Measurements from ENCODE around the gene MYOT. TPM values are rescaled to one million over a fixed set of nuclear protein-coding genes. Genes with fewer than 3 reads are reported as not detected.
A peak's percentile ranks its signal among the peaks of the same experiment; 100 is the strongest.

Gene MYOT
- total and polyA plus RNA-seq, 8 donors = 0.19 to 1.2 (median 0.43) TPM; not detected in 2

GRCh38 chr5:137837491-137838394 is 29.9 kb upstream of the MYOT start:
- no peak for DNase-seq
- no peaks in the 10 kb centered on the region for H3K27me3 ChIP-seq
- WGBS, 2 donors = 69 to 70% methylated on average over 2 of the region's 2 CpGs
- no peaks in the 10 kb centered on the region for H3K36me3 ChIP-seq
- TF ChIP-seq, protein P1, sequence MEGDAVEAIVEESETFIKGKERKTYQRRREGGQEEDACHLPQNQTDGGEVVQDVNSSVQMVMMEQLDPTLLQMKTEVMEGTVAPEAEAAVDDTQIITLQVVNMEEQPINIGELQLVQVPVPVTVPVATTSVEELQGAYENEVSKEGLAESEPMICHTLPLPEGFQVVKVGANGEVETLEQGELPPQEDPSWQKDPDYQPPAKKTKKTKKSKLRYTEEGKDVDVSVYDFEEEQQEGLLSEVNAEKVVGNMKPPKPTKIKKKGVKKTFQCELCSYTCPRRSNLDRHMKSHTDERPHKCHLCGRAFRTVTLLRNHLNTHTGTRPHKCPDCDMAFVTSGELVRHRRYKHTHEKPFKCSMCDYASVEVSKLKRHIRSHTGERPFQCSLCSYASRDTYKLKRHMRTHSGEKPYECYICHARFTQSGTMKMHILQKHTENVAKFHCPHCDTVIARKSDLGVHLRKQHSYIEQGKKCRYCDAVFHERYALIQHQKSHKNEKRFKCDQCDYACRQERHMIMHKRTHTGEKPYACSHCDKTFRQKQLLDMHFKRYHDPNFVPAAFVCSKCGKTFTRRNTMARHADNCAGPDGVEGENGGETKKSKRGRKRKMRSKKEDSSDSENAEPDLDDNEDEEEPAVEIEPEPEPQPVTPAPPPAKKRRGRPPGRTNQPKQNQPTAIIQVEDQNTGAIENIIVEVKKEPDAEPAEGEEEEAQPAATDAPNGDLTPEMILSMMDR (IDR thresholded peaks at IDR 0.05) = no peak
- ATAC-seq = peak in 3 of 4 donors; percentile 26 to 50 (median 28)
- H3K27ac ChIP-seq = peak overlapping the region in 1 of 4 donors; percentile 5
- peaks cover 0 to 9% (median 0%) of the 10 kb centered on the region in 3 donors for H3K4me1 ChIP-seq
- no peak overlapping the region for H3K4me3 ChIP-seq
- intact Hi-C loops (cut with DNase I) = no loop called here
- FAIRE-seq = no peak
- no peaks in the 10 kb centered on the region for H3K9me3 ChIP-seq

DNA sequence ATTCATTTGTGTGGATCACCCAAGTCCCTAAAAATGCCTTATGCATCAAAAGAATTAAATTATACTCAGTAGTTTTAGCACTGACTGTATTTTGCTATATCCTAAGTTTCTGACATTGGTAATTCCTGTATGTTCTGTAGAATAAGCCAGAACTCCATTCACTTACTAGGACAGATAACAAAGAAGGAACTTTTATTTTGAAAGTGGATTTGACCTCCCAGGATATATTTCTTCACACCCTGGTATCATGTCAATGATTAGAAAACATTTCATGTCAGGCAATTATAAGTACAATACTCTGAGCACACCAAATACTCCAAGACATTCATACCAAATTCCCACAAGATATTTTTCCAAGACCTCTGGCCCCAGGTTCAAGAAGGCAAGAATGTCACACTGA is 28.7 kb upstream of the MYOT start:
- TF ChIP-seq, protein P1 (IDR thresholded peaks at IDR 0.05) = no peak
- FAIRE-seq (no peak), ATAC-seq (no peak), DNase-seq (no peak)
- H3K9me3 ChIP-seq = no peaks in the 10 kb centered on the region
- H3K27me3 ChIP-seq = no peaks in the 10 kb centered on the region
- H3K4me1 ChIP-seq = peaks cover 0 to 9% (median 0%) of the 10 kb centered on the region in 3 donors
- H3K27ac ChIP-seq = no peak overlapping the region
- intact Hi-C loops (cut with DNase I) = no loop called here
- no peak overlapping the region for H3K4me3 ChIP-seq
- no peaks in the 10 kb centered on the region for H3K36me3 ChIP-seq

DNA sequence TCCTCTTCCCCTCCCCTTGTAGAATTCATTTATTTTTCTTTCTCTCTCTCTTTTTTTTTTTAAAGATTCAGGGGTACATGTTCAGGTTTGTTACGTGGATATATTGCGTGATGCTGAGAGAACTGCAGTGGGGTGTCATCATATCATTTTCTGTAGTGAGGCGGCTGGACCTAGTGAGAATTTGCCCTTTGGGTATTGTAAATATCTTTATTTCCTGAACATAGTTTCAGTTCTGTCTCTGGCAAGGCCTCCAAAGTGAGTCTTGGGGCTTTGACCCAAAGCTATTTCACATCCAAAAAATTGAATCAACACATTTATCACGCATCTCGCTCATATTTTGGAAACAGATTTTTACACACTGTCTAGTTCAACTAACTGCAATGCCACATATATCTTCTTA is 25.4 kb upstream of the MYOT start:
- ATAC-seq (no peak), DNase-seq (no peak), FAIRE-seq (no peak)
- Histone ChIP-seq H3K9me3 (no peaks in the 10 kb centered on the region), H3K4me3 (no peak overlapping the region), H3K4me1 (peaks cover 0 to 3% (median 0%) of the 10 kb centered on the region in 3 donors), H3K27me3 (no peaks in the 10 kb centered on the region), H3K27ac (no peak overlapping the region), H3K36me3 (no peaks in the 10 kb centered on the region)
- intact Hi-C loops (cut with DNase I) = no loop called here
- 90 to 91% methylated on average over 5 of the region's 5 CpGs for WGBS, 2 donors
- TF ChIP-seq, protein P1 (IDR thresholded peaks at IDR 0.05) = no peak

- ATAC-seq (no peak), DNase-seq (no peak), FAIRE-seq (no peak)
- H3K27ac ChIP-seq = no peak overlapping the region
- no peaks in the 10 kb centered on the region for H3K36me3 ChIP-seq
- H3K9me3 ChIP-seq = no peaks in the 10 kb centered on the region
- no peaks in the 10 kb centered on the region for H3K4me1 ChIP-seq
- no peaks in the 10 kb centered on the region for H3K27me3 ChIP-seq
- intact Hi-C loops (cut with DNase I) = no loop called here
- WGBS, 2 donors = 73 to 75% methylated on average over 4 of the region's 4 CpGs
- H3K4me3 ChIP-seq = no peak overlapping the region
- TF ChIP-seq, protein P1 (IDR thresholded peaks at IDR 0.05) = no peak
Measured at GRCh38 chr5:137843676-137844299, 23.9 kb upstream of the MYOT start.

DNA sequence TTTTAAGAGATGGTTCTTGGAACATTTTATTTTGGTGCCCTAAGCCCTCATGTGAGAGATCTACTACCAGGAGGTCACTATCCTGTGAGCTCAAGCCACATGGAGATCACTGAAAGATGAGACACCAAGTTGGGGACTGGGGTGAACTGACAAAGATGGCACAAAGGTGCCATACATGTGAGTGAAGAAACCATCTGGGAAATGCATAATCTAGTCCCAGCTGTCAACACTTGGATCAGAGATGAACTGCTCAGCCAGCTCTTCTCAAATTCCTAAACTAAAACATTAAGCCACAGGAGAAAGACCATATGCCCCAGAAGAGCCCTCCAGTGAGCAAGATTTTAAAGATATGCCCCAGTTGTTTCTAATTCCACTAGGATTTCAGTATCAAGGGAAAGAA is 22.2 kb upstream of the MYOT start:
- no peak overlapping the region for H3K27ac ChIP-seq
- no peaks in the 10 kb centered on the region for H3K27me3 ChIP-seq
- intact Hi-C loops (cut with DNase I) = no loop called here
- no peaks in the 10 kb centered on the region for H3K4me1 ChIP-seq
- no peak for DNase-seq
- H3K36me3 ChIP-seq = no peaks in the 10 kb centered on the region
- H3K4me3 ChIP-seq = no peak overlapping the region
- no peak for FAIRE-seq
- ATAC-seq = no peak
- TF ChIP-seq, protein P1 (IDR thresholded peaks at IDR 0.05) = no peak
- no peaks in the 10 kb centered on the region for H3K9me3 ChIP-seq

Measured in pancreas (tissue), 10 donors.